Smooth muscle cell of trachea (primary cell): ENCODE results near the gene DOCK8. TPM values are rescaled to one million over a fixed set of nuclear protein-coding genes. Genes with fewer than 3 reads are reported as not detected.

Experiments used
- total RNA-seq: library from RNA; depleted of rRNA; stranded (reverse); fragments of >200 nt; gene quantifications from 2 replicates; pipeline ENCODE4 v1.2.1, GENCODE V29; 2014

Gene DOCK8
- 0.44 and 0.66 TPM in 2 replicates for total RNA-seq

DNA sequence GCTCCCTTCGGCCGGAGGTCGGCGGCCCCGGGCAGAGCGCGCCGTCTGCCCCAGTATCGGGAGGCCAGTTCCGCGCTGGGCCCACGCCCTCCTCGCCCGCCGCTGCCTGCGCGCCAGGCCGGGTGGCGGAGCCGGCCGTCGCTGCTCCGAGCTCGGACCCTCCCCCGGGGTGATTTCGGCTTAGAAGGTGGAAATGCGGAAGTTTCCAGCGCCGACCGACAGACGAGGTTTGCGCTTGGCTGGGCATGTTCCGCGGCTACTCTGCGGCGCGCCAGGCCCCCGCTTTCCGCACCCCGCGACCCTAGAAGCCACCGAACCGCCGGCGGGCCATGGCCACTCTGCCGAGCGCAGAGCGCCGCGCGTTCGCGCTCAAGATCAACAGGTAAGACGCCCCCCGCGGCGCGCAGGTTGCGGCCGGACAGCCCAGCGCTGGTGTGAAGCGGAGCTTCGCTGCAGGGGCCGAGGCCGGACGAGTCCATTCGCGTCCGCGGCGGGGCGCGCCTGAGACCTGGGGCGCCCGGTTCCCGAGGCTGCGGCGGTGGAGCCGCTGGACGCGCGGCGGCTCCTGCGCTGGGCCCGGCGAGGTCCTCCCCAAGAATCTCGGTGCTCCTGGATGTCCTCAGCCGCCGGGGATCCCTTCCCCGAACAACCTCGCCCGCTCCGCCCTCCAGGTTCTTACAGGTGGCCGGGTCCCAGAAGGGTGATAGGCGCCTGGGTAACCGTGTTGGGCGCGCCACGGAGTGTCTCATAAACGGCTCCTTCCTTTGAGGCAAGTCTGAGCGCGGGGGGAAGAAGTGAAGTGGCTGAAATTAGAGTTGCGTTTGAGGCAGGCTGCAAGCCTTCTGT is at the start of gene DOCK8:
DOCK8 (plus strand) TSS at position 218 of the 846 bp plus-strand sequence; CDS start at position 330, 112 bp downstream.

DNA sequence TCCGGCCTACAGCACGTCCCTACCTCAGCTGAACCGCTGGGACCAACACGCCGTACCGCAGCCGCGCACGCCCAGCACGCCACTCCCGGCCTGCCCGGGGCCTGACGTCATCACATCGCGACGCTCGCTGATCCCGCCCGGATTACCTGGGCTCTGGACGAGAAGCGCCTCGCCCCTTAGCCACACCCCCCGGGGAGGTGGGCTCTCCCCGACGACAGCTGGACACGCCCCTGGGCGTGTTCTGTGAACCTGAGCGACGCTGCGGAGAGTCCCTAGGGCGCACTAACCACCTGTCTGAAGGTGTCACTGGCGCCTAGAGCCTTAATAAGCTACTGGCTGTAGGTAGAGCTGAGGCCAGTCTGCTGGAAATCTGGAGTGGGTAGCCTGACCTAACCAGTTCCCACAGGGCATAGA is 35.7 kb upstream of the DOCK8 start, which contains the start of gene ZNG1A:
ZNG1A (minus strand) TSS at position 87 of the 414 bp plus-strand sequence. CDS start 87 bp downstream, outside the sequence.

DNA sequence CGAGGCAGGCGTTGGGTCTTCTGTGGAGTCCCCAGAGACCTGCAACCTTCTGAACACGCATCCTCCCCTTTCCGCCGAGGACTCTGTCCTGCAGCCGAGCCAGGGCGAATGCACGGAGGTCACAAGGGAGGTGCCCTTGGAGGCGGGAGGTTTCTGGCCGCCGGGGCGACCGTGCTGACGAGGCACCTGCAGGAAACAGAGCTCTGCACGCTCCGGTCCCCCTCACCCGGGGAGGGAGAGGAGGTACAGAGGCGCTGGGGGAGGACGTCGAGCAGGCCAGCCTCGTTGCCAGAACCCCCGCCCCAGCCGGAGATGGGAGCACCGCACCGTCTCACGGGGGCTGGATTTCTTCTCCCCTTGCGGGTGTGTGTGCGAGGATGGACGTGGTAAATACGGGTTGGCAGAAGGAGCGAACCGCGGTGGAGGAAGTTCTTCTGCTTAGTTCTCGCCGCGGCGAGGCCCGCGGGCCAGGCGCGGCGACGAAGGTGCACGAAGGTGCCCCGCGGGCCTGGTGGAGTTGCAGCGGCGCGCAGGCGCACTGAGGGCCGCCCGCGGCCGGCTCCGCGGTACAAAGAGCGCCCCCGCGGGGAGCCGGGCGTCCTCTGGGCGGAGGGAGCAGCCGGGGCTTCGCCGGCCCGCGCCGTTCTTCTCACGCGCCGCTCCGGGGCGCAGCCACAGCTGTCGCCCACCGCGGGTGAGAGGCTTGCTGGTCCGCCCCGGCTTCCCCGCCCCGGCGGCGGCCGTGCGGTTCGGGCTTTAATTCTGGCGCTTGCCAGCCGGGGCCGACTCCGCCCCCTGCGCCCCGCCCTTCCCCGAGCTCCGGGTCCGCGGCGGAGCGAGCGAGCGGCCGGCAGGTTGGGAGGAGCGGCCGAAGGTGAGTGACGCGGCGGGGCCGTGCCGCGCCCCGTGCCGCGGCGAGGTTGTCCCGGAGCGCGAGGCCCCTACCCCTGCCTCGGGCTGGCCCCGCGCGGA is 289.5 kb downstream of the DOCK8 start, which contains the start of gene KANK1:
KANK1 (plus strand) TSS at position 815 of the 972 bp plus-strand sequence.

Other genes with a start within 250 kb of the DOCK8 start
- 5.4 and 10.3 TPM in 2 replicates for gene WASHC1, start 185.4 kb upstream of the DOCK8 start, total RNA-seq
- gene FOXD4, start 96.4 kb upstream of the DOCK8 start, total RNA-seq, result 0.17 TPM in 1 of 2 replicates, not detected in the other
- gene ZNG1A, start 35.8 kb upstream of the DOCK8 start, total RNA-seq, result 12.1 and 50.9 TPM in 2 replicates